GM19468 (cell line): Measurements from ENCODE around the gene ADARB2.

Experiments
- ATAC-seq: cut with Tn5 transposase; IDR thresholded peaks from one replicate; pipeline ENCODE4 v1.9.1; 2021; ENCODE audit warnings: mild to moderate bottlenecking, moderate library complexity, moderate number of reproducible peaks; ENCODE audit not compliant: unreplicated experiment; ENCODE audit errors: extremely low read depth

ADARB2 gene

DNA sequence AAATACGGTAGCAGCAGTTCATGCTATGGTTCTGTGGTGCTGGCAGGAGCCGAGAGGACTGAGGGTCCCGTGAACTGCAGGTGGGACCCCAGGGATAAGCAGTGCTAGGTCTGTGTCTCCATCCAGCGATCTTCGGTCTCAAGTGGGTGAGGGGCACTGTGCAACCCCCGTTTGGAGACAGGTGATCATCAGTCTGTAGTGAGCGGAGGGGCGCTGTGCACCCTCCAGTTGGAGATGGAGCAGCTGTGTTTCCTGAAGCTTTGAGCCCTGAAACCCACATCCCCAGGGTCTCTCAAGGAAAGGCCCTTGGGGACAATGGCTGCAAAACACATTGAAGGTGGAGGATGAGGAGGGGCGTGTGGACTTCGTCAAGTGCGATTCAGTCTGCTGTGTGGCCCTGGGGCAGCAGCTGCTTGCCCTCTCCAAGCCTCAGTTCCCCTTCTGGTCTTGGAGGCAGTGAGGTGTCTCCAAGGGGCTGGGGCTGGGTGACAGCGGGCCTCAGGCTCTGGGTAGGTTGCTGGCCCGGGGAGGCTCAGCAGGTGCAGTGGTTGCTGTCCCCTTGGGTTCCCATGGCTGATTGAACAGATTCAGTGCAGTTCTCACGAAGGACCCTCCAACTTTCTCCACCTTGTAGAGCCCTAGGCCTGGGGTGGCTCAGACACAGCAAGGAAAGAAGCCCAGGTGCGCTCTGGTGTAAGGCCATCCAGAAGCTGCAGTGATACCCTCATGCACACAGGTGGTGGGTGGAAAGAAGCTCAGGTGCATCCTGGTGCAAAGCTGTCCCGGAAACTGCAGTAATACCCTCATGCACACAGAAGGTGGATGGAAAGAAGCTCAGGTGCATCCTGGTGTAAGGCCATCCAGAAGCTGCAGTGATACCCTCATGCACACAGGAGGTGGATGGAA lies 160.6 kb downstream of the ADARB2 start:
- ATAC-seq = no peak

DNA sequence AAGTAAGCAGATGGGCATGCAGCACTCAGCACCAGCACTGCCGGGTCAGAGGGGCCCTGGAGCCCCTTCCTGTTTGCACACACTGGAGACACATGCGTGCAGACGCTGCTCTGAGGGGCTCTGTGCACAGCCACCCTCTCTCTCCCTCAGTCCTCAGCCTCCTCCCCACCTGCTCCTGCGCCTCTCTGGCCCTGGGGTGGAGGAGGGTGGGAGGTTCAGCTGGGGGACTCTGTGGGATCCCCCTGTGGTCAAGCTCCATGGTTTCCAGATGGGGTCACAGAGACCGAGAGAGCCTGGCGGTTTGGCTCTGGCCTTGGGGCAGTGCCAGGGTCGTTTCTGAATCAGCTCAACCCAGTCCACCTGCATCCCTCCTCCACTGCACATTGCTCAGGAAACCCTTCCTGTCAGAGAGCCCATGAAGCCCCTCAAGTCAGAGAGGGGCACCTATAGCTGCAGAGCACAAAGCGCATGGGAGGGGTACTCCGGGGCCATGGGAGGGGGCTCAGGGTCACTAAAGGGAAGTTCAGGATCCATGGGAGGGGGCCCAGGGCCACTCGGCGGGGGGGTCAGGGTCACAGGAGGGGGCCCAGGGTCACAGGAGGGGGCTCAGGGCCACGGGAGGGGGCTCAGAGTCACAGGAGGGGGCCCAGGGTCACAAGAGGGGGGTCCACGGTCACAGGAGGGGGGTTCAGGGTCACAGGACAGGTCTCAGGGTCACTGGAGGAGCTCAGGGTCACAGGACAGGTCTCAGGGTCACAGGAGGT lies 161.7 kb downstream of the ADARB2 start:
- no peak for ATAC-seq

DNA sequence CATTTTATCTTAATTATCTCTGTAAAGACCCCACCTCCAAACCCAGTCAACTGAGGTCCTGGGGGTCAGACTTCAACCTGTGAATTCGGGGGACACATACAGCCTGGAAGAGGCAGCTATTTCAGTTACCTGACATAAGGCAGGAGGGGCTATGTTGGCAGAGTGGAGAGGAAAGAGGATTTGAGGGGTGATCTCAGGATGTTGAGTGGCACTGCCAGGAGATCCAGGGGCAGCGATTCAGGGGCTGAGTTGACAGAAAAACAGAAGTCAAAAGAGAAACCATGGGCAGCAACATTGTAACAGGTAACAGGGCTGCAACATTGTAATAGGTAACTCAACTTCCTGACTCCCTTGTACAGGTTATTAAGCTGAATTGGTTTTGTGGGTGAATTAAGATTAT lies 162.6 kb downstream of the ADARB2 start:
- no peak for ATAC-seq

DNA sequence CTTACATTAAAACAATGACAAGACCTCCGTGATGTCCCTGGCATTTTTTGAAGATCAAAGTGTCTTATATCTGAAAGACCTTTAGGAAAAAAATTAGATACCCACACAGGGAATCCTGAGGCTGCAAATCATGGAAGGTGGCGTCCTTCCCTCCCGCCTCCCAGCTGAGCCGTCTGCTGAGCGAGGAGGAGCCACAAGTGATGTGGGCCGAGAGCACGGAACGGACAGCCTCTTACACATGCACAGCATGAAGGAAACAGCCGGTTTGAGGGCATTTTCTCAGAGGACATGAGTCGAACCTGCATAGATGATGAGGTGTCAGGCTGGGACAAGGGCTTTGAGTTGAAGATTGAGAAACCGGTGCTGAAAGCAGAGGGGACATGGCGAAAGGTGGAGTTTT lies 163.3 kb downstream of the ADARB2 start:
- no peak for ATAC-seq

DNA sequence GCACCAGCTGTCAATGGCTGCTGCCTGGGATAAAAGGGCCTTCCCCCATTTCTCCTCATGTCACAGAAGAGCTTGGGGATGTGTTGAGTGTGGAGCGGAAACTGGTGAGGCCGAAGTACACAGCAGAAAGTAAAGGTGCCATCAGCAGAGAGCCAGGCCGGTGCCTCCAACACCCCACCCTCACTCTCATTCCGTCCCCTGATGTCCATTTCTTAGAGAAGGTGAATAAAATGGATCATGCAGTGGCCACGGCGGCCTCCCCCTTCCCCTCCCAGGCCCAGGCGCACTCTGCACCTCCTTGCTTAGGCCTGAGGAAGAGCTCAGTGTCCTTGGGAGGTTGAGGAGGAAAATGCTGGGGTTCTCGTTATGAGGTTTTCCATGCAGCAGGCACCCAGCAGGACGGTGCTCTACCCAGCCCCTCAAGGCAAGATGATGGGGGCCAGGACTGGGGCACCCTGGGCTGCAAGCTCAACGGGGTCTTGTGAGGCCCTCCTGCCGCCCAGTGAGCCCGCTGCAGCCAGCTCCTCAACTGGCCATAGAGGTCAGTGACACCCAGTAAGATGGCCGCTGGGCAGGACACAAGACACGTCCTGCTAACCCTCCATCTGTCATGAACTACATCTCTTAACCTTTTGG lies 163.9 kb downstream of the ADARB2 start:
- ATAC-seq = no peak

DNA sequence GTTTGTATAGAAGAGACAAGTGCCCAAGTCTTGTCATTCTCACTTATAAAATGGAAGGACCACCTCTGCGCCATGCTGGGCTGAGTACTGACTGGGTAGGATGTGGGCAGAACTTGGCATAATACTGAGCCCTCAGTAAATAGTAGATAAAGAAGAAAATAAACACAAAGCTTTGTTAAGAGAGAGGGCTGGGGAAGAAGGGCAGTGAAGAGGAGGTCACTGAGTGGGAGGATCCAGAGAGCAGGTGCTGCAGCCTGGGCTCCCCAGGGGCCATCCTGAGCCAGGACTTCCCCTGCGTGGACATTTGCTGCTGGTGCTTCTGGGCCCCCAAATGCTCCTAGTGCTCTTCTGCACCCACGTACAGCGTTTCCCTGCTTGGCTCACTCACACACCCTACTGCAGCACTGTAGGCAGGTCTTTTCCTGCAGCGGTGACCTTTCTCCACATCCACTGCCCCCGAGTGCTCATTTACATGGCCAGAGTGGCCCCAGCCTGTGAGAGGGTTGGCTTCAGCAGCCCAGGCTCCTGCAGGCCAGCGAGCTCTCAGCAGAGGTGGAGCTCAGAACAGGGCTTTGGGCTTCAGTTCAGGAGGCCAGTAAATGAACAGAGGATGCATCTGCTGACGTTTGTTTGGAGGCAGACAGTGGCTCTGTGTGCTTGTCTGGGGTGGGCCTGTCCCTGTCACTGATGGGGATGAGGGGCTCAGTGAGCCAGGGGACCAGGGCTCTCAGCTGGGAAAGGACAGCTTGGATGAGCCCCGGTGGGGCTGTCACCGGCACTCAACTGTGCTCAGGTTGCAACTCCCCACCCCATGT lies 164.6 kb downstream of the ADARB2 start:
- no peak for ATAC-seq

DNA sequence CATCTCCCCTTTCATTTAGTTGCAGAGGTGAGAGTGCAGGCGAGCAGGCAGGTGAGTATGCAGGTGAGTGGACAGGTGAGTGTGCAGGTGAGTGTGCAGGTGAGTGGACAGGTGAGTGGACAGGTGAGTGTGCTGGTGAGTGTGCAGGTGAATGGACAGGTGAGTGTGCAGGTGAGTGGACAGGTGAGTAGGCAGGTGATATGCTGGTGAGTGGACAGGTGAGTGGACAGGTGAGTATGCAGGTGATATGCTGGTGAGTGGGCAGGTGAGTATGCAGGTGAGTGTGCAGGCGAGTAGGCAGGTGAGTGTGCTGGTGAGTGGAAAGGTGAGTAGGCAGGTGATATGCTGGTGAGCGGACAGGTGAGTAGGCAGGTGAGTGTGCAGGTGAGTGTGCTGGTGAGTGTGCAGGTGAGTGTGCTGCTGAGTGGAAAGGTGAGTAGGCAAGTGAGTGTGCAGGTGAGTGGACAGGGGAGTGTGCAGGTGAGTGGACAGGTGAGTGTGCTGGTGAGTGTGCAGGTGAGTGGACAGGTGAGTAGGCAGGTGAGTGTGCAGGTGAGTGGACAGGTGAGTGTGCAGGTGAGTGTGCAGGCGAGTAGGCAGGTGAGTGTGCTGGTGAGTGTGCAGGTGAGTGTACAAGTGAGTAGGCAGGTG lies 165.6 kb downstream of the ADARB2 start:
- no peak for ATAC-seq

DNA sequence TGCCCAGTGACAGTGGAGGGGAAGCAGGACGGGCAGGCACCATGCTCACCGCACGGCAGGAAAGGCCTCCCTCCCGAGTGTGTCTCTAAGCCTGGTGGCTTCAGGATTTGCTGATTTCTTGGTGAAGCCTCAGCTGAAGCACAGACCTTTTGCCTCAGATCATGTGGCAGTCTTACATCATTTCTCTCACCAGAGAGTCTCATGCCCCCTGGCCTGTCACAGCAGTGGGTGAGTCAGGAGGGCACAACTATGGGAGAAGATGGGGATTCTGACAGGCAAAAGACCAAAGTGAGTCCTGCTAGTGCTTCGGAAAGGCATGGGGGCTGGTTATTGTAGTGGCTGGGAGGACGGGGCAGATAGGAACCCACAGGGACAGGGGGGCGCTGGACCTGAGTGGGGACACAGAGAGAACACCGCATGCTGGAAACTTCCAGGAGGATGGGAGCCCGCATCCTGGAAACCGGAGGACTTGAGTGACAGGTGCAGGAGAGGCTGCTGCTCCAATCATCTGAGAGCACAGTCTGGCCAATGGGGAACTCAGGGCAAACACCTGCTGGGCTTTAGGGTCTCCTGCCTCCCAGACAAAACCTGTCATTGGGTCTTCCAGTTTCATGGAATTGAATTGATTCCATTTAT lies 166.8 kb downstream of the ADARB2 start:
- no peak for ATAC-seq

DNA sequence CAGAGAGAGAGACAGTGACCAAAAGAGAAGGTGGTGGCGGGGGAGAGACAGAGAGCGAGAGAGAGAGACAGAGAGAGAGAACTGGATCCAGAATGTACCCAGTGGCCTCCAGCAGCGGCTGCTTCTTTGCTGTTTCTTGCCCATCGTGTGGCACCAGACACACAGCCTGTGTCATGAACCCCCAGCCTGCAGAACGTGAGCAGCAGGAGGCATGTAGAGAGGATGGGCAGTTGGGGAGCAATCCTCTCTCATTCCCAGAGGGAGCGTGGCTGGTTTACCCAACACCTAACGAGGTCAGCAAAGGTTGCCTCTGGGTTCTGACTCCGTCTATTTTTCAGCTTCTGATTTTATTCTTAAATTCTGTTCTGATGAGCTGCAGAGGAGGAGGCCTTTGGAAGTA lies 168.1 kb downstream of the ADARB2 start:
- ATAC-seq = no peak

DNA sequence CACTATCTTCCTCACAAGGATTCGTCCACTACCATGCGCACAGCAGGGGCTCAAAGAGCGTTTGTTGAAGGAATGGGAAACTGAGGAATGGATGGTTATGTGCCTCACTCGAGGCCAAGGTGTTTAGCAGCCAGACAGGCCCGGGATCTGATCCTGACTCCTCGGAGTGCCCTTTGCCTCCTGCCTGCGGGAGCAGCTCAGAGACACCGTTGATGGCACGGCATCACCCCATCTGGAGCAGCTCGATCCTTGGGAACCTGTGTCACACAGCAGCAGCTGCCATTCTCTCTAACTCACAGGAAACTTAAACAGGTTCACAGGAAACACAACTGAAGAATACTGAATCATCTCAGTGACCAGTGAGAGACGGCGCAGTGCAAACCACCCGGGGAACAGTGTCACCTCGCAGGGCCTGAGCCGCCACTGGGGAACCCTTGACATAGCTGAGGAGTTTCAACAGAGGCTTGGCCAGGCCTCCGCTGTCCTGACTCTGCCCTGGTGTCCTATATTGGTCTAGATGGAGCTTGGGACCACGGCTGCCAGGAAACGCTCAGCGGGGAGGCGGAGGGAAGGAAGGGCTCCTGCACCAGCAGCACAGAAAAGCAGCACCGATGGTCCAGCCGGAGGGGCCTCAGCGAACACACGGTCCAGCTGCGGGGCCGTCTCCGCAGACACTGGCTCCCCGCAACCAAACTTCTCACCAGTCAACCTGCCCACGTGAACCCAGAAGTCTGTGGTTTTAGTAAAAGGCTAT lies 169.4 kb downstream of the ADARB2 start:
- no peak for ATAC-seq

DNA sequence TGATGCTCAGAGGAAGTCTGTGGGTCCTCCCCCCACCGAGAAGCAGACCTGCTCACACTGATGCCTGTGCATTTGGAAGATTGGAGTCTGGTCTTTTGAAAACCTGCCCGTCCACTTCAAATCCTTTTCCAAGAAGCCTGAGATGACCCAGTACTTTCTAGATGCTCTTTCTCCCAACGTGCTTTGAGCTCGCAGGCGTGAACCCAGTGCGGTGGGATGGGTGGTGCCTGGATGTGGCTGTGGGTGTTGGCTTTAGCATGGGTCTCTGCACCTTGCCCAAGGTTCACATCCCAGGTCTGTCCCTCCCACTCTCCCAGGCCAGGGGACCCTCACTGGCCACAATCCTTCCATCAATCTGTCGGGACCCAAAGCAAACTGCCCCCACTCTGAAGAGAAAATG lies 170.2 kb downstream of the ADARB2 start:
- ATAC-seq = no peak

DNA sequence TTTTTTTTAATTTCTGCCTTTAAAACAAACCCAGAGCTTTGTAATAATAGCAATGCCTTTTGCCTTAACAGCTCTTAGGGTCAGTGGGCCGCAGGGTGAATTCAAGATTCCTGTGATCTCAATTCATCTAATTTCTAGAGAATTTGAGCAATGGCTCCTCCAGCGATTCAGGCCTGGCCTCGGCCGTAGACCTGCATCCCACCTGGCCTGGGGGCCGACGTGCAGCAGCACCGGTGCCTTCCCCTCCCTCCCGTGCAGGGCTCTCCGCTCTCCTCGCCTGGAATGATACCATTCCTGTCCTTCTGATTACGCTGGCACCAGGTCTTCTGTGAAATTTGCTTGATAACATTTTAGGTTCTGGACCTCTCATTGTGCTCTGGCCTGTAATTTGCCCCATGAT lies 172.5 kb downstream of the ADARB2 start:
- no peak for ATAC-seq

DNA sequence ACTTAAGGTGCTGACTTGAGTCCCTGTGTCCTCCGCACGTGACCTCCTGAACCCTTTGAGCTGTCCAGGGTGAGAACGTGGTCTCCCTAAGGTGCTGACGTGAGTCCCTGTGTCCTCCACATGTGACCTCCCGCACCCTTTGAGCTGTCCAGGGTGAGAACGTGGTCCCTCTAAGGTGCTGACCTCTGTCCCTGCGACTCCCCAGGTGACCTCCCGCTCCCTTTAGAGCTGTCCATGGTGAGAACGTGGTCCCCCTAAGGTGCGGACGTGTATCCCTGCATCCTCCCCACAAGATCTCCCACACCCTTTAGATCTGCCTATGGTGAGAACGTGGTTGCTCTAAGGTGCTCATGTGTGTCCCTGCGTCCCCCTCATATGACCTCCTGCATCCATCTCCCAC lies 174.3 kb downstream of the ADARB2 start:
- no peak for ATAC-seq

DNA sequence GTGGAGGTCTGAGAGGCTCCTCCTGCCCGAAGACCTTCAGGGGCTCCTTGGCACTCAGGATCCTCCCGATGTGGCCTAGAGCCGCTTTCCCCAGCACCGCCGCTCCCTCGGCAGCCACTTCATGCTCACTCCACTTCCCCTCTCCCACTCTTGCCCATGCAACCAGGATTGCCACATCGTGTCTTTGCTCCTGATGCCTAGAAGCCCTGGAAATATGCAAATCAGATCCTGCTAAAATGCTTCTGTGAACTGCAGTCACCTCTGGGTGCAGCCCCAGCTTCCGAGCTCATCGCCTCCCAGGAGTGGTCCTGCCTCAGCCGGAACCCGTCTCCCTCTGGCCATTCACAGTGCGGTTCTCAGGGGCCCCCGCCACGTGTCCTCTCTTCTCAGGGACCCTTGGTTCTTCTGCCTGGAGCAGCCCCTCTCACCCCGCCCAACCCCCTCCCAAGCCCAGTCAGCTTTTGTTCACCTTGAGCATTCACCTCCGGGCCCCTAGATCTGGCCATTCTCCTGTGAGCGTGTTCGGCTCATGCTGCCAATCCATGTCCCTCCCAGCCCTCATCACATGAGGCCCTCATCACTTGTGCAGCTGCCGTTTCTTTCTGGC lies 175.5 kb downstream of the ADARB2 start:
- no peak for ATAC-seq

DNA sequence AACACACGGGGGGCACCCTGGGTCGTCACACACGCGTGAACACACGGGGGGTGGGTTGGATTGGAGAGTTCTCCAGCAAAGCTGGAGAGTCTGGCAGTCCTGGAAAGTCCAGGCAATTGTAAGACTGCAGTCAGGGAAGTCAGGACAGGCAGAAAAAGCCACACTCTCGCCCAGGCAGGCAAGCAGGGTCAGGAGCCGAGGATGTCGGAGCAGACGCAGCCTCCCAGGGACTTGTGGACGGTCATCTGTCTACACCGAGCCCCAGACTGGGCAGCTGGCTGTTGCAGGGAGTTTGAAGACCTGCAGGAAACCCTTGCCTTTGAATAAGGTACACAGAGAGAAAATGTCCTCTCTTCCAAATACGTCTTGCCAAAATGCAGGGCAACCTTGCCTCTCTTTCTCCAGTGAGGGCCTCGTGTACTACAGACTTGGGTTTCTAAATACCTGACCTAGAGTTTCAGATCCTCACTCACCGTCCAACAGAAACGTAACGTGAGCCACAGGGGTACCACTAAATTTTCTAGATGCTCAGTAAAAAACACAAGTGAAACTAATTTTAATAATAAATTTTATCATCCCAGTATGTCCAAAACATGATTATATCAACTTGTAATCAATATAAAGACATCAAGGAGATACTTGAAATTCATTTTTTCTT lies 176.7 kb downstream of the ADARB2 start:
- ATAC-seq = no peak

DNA sequence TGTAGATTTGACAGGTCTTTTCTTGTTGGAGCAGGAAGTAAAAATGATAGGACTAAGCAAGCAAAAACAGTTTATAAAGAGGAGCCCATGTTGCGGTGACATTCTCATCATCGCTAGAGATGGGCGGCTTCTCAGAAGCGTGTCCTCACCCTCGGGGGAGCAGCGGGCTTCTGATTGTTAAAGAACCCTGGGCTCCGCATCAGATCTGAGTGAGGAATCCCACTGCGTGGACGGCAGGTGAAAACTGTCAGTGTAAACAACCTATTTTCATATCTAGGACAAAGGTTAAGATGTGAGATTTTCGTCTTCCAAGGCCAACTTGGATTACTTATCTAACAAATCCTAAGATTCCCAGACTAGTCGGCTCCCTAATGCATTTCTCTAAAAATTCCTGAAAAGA lies 177.6 kb downstream of the ADARB2 start:
- no peak for ATAC-seq

DNA sequence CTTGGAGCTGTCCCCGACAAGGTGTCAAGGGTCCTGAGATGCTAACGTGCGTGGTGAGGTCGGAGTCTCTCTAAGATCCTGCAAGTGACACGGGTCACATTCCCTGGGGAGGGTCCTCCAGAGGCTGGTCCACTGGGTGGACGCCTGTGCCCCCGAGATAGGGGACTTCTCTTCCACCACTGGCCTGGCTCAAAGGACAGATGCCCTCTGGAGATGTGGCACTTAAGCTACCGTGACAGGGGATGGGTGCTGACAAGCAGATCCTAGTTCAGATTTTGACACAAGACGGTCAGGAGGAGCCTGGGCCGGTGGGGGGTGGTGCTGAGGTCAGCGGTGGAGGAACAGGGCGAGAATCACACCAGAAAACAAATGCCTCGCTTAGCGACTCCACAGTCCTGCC lies 178.0 kb downstream of the ADARB2 start:
- no peak for ATAC-seq

DNA sequence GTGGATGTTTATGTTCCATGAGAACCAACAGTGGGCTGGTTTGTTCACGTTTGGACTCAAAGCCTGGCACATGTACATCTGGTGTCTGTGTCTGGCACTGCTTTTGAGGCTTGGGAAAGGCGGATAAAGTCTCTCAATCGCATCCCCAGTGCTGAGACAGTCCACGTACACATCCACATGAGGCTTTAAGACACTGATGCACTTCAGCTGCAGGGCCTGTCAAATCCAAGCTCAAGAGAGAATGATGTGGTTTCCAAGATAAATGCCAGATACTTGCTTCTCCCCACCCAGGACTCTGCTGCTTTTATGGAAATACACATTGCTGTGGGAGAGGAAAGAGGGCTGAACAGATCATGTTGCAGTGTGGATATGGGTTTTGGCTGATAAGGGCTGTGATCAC lies 178.4 kb downstream of the ADARB2 start:
- no peak for ATAC-seq
